Nasal cavity respiratory epithelium epithelial cell of viscerocranial mucosa (primary cell): ENCODE data around the gene HOXC5. TPM values are rescaled to one million over a fixed set of nuclear protein-coding genes. Genes with fewer than 3 reads are reported as not detected.

Experiments
- total RNA-seq: library from RNA; depleted of rRNA; stranded (reverse); fragments of >200 nt; gene quantifications from 2 replicates; pipeline ENCODE4 v1.2.3, GENCODE V29; 2014

Gene HOXC5
- total RNA-seq = not detected in 2 replicates

GRCh38 chr12:54032627-54033100 lies at the start of gene HOXC5:
HOXC5 (plus strand) TSS chr12:54033050; CDS start chr12:54033123, 73 bp downstream.

GRCh38 chr12:53984901-53985691 lies 47.8 kb upstream of the HOXC5 start, which contains the start of gene HOXC10:
HOXC10 (plus strand) TSS chr12:53985146; CDS start chr12:53985260, 114 bp downstream.

GRCh38 chr12:54000116-54001114 lies 32.4 kb upstream of the HOXC5 start, which contains the start of gene HOXC9:
HOXC9 (plus strand) TSS chr12:54000161; CDS start chr12:54000189, 28 bp downstream.

GRCh38 chr12:54028314-54029201 lies 4.3 kb upstream of the HOXC5 start, which contains the start of gene HOXC6:
HOXC6 (plus strand) TSS chr12:54028440; CDS start chr12:54028522, 82 bp downstream.

GRCh38 chr12:54053751-54054741 lies 21.2 kb downstream of the HOXC5 start, which contains the start of gene HOXC4:
HOXC4 (plus strand) TSS chr12:54053835; CDS start chr12:54053923, 88 bp downstream.

Other genes with a start within 250 kb of the HOXC5 start
- gene HOXC13, start 94.2 kb upstream of the HOXC5 start, total RNA-seq = not detected in 2 replicates
- not detected in 2 replicates for gene HOXC12, start 78.1 kb upstream of the HOXC5 start, total RNA-seq
- gene HOXC11, start 59.9 kb upstream of the HOXC5 start, total RNA-seq = not detected in 2 replicates
- not detected in 2 replicates for gene HOTAIR, start 58.1 kb upstream of the HOXC5 start, total RNA-seq
- gene HOXC10, start 47.9 kb upstream of the HOXC5 start, total RNA-seq = not detected in 2 replicates
- gene HOXC9, start 32.9 kb upstream of the HOXC5 start, total RNA-seq = not detected in 2 replicates
- gene HOXC8, start 24.1 kb upstream of the HOXC5 start, total RNA-seq = not detected in 2 replicates
- not detected in 2 replicates for gene HOXC6, start 4.6 kb upstream of the HOXC5 start, total RNA-seq
- gene HOXC4, start 20.8 kb downstream of the HOXC5 start, total RNA-seq = not detected in 2 replicates
- gene SMUG1, start 155.9 kb downstream of the HOXC5 start, total RNA-seq = 28.6 and 30.8 TPM in 2 replicates
- gene CBX5, start 247.1 kb downstream of the HOXC5 start, total RNA-seq = 22.9 and 35.5 TPM in 2 replicates
- 188 and 200 TPM in 2 replicates for gene HNRNPA1, start 247.7 kb downstream of the HOXC5 start, total RNA-seq